COLO829 (cell line): ENCODE measurements around the gene NEBL.

Experiments used
- DNase-seq: peaks from one replicate; pipeline ENCODE4 v3.0.0; 2012; ENCODE audit warnings: low spot score

Gene NEBL

GRCh38 chr10:20778008-20778757, 118.9 kb downstream of the NEBL start:
- no peak for DNase-seq

GRCh38 chr10:20776384-20777118, 120.6 kb downstream of the NEBL start:
- no peak for DNase-seq

DNA sequence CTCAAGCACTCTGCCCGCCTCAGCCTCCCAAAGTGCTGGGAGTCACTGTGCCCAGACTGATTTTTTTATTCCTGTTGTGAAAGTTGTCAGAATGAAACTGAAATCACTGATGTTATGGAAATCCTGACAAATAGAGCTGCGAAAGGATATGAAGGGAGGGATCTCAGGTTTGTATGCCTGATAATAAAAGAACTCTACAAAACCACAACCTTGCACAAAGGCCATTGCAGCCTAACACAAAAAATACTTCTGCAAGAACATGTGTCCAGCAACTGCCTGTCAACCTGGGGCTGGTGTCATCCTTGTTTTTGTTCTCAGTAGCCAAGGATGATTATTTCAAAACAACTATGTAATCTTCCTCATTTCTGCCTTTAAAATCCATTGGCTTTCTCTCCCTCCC, 126.1 kb downstream of the NEBL start:
- no peak for DNase-seq

- no peak for DNase-seq
Observed at GRCh38 chr10:20769481-20769880, 127.6 kb downstream of the NEBL start.

- no peak for DNase-seq
Observed at GRCh38 chr10:20768843-20769242, 128.3 kb downstream of the NEBL start.

DNA sequence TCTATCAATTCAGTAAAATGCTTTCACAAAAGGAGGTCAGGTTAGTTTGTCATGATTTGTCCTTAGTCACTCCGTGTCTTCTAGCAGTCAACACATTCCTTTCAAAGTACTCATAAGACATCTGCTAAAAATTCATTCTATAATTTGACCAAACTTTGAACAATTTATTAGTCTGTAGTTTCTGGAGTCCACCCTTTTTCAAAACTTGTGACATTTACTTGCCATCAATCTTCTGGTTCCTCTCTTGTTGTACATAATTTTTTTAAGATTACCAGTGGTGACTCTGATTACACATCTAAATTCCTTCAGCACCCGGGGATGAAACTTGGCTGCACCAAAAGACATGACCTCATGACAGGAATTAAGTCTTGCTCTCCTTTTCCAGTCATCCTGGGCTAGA, 130.1 kb downstream of the NEBL start:
- no peak for DNase-seq

DNA sequence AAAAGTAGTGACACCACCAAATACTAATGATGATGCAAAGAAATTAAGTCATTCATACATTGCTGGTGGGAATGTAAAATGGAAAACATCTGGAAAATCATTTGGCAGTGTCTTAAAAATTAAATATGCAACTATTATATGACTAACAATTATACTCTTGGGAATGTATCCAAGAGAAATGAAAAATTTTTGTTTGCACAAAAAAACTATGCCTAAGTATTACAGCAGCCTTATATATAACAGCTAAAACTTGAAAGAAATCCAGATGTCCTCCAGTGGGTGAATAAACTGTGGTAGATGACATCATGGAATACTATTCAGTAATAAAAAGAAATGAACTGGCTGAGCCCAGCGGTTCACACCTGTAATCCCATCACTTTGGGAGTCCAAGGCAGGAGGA, 132.0 kb downstream of the NEBL start:
- no peak for DNase-seq

GRCh38 chr10:20760460-20760859, 136.7 kb downstream of the NEBL start:
- no peak for DNase-seq

DNA sequence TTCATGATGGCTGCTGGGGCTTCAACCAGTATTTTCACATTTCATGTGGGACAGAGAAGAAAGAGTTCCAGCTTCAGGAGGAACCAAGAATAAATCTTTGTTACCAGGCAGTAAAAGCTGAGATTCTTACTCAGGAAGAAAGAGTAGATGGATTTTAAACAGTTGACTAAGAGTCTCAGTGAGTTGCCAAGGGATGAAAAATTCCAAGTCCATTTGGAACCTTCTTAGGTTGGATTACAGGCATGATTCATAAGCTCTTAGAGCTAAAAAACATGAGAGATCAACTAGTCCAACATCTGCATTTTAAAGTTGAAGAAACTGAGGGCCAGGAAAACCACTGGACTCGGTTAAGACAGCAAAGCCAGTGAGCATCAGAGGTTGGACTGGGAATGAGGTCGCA, 148.6 kb downstream of the NEBL start:
- no peak for DNase-seq

GRCh38 chr10:20747782-20748181, 149.3 kb downstream of the NEBL start:
- DNase-seq: no peak

DNA sequence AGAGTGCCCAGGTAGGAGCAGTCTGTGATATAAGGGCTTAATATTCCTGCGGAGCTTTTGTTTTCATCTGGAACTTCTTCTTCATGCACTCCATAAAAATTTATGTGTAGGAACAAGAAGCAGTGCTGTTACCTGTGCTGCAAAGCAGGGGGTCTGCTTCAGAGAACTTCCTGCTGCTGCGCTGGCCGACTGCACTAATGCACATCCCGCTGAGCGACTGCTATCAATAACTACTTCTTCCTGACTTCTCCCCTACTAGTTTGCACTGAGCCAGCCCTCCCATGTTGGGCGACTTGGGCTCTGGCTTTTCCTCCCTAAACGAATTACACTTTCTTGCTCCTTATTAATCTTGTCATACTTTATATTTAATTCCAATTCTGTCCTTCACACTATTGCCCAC, 150.3 kb downstream of the NEBL start:
- DNase-seq: no peak

DNA sequence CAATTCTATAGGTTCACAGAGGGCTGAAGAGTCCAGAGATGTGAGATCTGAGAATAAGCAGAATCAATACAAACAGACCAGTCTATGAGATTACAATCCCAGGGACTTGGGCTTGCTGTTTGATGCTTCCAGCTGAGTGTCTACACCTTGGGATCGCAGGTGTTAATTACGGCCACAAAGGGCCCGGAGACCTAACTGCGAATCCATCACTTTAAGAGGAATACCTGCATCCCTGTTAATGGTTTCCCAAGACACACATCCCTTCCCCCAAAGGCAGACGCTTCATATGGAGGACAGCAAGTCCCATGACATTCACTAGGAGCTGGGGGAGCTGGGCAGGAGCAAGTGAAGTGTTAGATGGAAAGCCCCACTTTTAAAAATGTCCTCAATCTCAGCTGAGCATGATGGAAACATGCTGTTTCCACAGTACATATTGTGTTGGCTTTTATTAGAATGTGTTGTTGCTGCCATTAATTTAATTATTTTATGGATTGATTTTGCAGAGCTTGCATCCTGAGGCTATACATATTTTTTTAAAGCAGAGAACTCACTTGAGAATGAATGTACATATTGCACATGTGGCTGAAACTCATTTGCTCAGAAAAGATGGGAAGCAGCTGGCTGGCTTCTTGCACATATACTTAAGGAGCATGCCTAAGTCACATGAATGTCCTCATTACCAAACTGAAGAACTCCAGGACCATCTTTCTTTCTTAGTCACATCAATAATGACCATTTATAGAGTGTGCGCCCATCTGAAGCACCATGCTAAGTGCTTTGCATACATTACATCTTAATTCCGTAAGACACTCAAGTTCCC, 151.3 kb downstream of the NEBL start:
- DNase-seq: no peak

DNA sequence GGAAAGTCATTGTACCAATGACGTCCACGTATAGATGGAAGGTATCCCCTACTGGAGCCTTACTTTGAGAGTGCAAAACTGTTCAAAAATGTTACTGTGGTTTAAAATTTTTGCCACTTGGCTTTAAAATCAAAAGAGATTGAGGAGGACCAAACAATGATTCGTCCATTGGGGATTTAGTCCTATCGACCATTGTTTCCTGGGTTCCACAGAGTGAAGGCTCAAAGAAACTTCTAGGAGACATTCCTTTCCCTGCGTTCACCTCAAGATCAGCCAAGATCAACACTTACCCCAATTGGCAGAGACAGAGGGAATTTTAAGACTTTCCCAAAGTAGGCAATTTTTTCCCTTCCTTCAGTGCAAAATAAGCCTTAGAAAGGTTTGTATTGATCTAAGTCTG, 152.3 kb downstream of the NEBL start:
- DNase-seq: no peak

GRCh38 chr10:20743942-20744341, 153.2 kb downstream of the NEBL start:
- DNase-seq: no peak

DNA sequence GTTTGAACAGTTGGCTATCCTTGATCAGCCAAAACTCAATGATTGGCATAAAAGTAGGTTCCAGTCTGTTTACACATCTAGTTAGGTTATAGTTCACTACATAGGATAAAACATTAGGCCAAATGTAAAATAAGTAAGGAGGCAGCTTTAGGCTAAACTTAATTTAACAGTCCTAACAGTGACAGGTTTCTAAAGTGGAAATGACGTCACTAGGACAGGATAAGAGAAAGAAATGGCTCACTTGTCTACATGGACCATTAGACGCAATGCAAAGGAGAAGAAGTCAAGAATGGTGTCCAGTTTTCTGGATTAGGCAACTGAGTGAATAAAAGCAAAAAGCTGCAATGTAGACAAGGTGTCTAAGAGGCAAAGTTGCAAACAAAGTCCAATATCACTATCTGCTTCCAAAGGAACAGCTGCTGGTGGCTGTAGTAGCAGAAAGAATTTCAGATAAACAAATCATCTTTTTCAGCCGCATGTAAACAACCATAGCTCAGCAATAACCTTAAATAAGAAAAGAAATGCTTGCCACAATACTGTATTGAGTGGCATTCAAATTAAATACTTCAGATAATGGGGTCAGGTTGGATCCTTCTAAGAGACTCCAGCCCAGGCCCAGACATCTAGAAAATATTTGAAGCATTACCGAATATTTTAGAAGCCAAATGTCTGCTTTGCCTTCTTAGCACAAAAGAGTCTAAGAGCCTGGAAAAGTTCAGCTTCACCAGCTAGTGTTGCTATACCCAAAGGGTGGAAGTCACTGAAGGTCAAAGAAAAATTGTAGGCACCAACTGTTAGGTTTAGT, 154.2 kb downstream of the NEBL start:
- no peak for DNase-seq

DNA sequence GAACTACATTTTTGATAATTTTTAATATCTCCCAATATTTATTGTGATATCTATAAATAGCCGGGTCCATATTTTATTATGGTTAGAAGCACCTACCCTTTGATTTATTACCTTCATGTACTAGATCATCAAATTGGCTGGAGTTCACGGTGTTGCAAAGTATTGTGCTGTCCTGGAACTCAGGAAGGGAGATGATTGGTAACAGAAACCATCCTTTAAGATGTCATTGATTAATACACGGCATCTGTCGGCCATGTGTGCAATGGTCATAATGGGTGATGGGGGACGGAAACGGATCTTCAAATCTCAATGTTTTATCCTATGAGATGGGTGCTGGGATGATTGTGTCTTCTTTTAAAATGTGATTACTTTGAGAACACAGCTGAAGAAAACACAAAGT, 157.0 kb downstream of the NEBL start:
- DNase-seq: no peak

DNA sequence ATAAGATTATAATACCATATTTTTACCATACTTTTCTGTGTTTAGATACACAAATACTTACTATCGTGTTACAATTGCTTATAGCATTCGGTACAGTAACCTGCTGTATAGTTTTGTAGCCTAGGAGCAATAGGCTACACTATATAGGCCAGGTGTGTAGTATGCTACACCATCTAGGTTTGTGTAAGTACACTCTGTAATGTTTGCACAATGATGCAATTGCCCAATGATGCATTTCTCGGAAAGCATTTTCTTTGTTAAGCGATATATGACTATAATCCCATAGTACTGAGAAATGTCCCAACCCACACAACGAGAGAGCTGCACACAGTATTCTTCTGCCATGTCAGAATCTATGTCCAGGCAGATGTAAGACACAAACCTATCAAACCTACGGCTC, 160.0 kb downstream of the NEBL start:
- no peak for DNase-seq
